ENCODE results near the gene PTCD2.

DNA sequence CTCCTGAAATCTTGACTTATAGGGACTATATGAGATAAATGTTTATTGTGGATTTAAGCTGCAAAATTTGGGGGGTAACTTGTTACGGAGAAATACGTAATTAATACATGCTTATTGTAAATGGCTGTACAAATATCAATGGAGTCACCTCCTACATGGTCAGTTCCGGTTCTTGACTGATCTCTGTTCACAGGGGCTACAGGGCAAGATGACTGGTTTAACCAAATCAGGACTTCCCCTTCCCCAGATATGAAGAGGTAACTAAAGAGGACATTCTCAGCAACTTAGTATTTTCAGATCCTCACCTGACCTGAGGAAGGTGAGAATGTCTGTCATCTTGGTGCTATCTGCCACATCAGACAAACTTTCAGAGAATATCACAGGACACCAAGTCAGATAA lies 54.7 kb downstream of the PTCD2 start:
- no peak for TF ChIP-seq POLR2A (IDR thresholded peaks at IDR 0.05)
- TF ChIP-seq, protein P1, sequence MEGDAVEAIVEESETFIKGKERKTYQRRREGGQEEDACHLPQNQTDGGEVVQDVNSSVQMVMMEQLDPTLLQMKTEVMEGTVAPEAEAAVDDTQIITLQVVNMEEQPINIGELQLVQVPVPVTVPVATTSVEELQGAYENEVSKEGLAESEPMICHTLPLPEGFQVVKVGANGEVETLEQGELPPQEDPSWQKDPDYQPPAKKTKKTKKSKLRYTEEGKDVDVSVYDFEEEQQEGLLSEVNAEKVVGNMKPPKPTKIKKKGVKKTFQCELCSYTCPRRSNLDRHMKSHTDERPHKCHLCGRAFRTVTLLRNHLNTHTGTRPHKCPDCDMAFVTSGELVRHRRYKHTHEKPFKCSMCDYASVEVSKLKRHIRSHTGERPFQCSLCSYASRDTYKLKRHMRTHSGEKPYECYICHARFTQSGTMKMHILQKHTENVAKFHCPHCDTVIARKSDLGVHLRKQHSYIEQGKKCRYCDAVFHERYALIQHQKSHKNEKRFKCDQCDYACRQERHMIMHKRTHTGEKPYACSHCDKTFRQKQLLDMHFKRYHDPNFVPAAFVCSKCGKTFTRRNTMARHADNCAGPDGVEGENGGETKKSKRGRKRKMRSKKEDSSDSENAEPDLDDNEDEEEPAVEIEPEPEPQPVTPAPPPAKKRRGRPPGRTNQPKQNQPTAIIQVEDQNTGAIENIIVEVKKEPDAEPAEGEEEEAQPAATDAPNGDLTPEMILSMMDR (IDR thresholded peaks at IDR 0.05), result no peak
